Measurements from ENCODE around the gene TTLL8. TPM values are rescaled to one million over a fixed set of nuclear protein-coding genes. Genes with fewer than 3 reads are reported as not detected.

The TTLL8 gene
- total RNA-seq, 1 experiment from 2014 or later = not detected

DNA sequence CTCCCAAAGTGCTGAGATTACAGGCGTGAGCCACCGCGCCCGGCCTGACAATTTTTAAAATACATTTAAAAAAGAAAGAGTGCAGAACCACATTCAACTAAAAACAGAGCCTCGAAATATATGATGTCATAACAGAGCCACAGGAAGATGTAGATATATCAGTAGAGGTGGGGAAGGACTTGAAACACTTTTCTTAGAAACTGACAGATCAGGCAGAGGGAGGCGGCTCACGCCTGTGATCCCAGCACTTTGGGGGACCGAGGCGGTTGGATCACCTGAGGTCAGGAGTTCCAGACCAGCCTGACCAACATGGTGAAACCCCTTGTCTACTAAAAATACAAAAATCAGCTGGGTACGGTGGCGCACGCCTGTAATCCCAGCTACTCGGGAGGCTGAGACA lies 20.1 kb upstream of the TTLL8 start:
- ChIA-PET POLR2A (no interaction called here), CTCF (no interaction called here)
- intact Hi-C loops (cut with micrococcal nuclease; ENCODE audit: unreplicated experiment) (no loop called here), in situ Hi-C loops (cut with HindIII; ENCODE audit: low pct_unique_long_range_greater_than_20kb, low sequenced_read_pairs) (no loop called here)
- no peaks in the 10 kb centered on the region for H3K27me3 ChIP-seq (ENCODE audit: control insufficient read depth, insufficient read depth, low read length)
- no peak for ATAC-seq
- TF ChIP-seq, protein P1, sequence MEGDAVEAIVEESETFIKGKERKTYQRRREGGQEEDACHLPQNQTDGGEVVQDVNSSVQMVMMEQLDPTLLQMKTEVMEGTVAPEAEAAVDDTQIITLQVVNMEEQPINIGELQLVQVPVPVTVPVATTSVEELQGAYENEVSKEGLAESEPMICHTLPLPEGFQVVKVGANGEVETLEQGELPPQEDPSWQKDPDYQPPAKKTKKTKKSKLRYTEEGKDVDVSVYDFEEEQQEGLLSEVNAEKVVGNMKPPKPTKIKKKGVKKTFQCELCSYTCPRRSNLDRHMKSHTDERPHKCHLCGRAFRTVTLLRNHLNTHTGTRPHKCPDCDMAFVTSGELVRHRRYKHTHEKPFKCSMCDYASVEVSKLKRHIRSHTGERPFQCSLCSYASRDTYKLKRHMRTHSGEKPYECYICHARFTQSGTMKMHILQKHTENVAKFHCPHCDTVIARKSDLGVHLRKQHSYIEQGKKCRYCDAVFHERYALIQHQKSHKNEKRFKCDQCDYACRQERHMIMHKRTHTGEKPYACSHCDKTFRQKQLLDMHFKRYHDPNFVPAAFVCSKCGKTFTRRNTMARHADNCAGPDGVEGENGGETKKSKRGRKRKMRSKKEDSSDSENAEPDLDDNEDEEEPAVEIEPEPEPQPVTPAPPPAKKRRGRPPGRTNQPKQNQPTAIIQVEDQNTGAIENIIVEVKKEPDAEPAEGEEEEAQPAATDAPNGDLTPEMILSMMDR (IDR thresholded peaks at IDR 0.05) = no peak
- TF ChIP-seq POLR2AphosphoS5 (IDR thresholded peaks at IDR 0.05; ENCODE audit: low read depth, low read length) = no peak
- TF ChIP-seq, protein P2, sequence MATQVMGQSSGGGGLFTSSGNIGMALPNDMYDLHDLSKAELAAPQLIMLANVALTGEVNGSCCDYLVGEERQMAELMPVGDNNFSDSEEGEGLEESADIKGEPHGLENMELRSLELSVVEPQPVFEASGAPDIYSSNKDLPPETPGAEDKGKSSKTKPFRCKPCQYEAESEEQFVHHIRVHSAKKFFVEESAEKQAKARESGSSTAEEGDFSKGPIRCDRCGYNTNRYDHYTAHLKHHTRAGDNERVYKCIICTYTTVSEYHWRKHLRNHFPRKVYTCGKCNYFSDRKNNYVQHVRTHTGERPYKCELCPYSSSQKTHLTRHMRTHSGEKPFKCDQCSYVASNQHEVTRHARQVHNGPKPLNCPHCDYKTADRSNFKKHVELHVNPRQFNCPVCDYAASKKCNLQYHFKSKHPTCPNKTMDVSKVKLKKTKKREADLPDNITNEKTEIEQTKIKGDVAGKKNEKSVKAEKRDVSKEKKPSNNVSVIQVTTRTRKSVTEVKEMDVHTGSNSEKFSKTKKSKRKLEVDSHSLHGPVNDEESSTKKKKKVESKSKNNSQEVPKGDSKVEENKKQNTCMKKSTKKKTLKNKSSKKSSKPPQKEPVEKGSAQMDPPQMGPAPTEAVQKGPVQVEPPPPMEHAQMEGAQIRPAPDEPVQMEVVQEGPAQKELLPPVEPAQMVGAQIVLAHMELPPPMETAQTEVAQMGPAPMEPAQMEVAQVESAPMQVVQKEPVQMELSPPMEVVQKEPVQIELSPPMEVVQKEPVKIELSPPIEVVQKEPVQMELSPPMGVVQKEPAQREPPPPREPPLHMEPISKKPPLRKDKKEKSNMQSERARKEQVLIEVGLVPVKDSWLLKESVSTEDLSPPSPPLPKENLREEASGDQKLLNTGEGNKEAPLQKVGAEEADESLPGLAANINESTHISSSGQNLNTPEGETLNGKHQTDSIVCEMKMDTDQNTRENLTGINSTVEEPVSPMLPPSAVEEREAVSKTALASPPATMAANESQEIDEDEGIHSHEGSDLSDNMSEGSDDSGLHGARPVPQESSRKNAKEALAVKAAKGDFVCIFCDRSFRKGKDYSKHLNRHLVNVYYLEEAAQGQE (IDR thresholded peaks at IDR 0.05; ENCODE audit: insufficient read depth in 1 of 2, low read depth in 2 of 2, low read length in 1 of 2) = no peak
- no peak for TF ChIP-seq TCF7L2 (IDR thresholded peaks at IDR 0.05; ENCODE audit: low read depth, low read length)
- no peak for TF ChIP-seq SIN3A (IDR thresholded peaks at IDR 0.05; ENCODE audit: borderline replicate concordance, insufficient read depth, low read depth, low read length)
- no peaks in the 10 kb centered on the region for H3K9me3 ChIP-seq (ENCODE audit: control insufficient read depth, insufficient read depth, low read depth, low read length)
- DNase-seq (ENCODE audit: low read depth, low spot score) = no peak
- H3K27ac ChIP-seq (ENCODE audit: low read length) = no peak overlapping the region
- no TSS peak for BruUV-seq (replicated peaks)
- no peaks in the 10 kb centered on the region for H3K36me3 ChIP-seq (ENCODE audit: control insufficient read depth, insufficient read depth, low read length)
- H3K4me3 ChIP-seq (ENCODE audit: low read depth in 2 of 2, low read length in 2 of 2) = no peak overlapping the region
- no peaks in the 10 kb centered on the region for H3K4me1 ChIP-seq (ENCODE audit: control insufficient read depth, insufficient read depth, low read length)

DNA sequence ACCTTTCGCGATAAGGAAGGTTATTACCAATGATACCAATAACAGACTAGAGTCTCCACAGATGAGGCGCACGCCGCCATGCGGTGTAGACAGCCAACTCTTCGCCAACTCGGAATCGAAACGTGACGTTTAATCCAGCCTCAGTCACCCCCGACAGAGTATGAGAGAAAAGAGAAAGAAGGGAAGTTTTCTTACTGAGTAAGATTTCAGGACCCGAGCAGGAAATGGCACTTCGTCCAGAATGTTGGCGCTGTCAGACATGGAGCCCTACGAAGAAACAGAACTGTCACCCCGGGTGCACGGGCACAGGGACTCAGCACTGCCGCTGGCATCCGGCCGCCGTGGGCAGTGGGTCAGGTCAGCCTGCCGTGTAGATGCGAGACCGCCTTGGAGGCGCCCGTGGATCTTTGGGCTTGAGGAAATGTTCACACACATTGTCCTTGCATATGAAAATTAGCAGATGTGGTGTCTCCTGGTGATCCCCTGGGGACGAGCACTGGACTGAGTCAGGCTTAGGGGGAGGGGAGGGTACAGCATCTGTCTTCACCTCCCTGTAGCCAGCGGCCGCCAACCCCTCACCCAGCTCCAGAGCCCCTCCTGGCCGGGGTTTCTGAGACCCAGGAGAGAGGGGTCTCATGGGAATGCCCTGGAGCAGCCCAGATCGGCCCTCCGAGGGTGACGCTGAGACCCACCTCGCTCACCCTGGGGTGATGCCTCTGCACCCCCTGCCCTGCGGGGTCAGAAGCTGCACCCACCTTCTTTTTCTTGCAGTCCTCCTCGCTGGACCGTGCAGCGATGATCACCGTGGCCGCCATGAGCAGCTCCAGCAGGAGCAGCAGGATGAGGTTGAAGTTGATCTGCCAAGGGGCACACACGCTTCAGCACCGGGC lies 18.8 kb upstream of the TTLL8 start:
- no peaks in the 10 kb centered on the region for H3K9me3 ChIP-seq (ENCODE audit: control insufficient read depth, insufficient read depth, low read depth, low read length)
- DNase-seq (ENCODE audit: low read depth, low spot score) = no peak
- no TSS peak for BruUV-seq (replicated peaks)
- H3K4me1 ChIP-seq (ENCODE audit: control insufficient read depth, insufficient read depth, low read length) = no peaks in the 10 kb centered on the region
- ChIA-PET POLR2A (no interaction called here), CTCF (no interaction called here)
- no peak overlapping the region for H3K27ac ChIP-seq (ENCODE audit: low read length)
- in situ Hi-C loops (cut with HindIII; ENCODE audit: low pct_unique_long_range_greater_than_20kb, low sequenced_read_pairs) = no loop called here
- intact Hi-C loops (cut with micrococcal nuclease; ENCODE audit: unreplicated experiment) = no loop called here
- TF ChIP-seq, protein P2 (IDR thresholded peaks at IDR 0.05; ENCODE audit: insufficient read depth in 1 of 2, low read depth in 2 of 2, low read length in 1 of 2) = no peak
- TF ChIP-seq TCF7L2 (IDR thresholded peaks at IDR 0.05; ENCODE audit: low read depth, low read length) = no peak
- no peak for TF ChIP-seq POLR2AphosphoS5 (IDR thresholded peaks at IDR 0.05; ENCODE audit: low read depth, low read length)
- TF ChIP-seq, protein P1 (IDR thresholded peaks at IDR 0.05) = no peak
- no peak for TF ChIP-seq SIN3A (IDR thresholded peaks at IDR 0.05; ENCODE audit: borderline replicate concordance, insufficient read depth, low read depth, low read length)
- H3K36me3 ChIP-seq (ENCODE audit: control insufficient read depth, insufficient read depth, low read length) = no peaks in the 10 kb centered on the region
- H3K4me3 ChIP-seq (ENCODE audit: low read depth in 2 of 2, low read length in 2 of 2) = no peak overlapping the region
- H3K27me3 ChIP-seq (ENCODE audit: control insufficient read depth, insufficient read depth, low read length) = no peaks in the 10 kb centered on the region
- no peak for ATAC-seq

Measured in Panc1 (cell line).